NCI-H2227 (cell line): ENCODE data around the gene DNAH10.
"Not testable (repeated sequence)": the region's sequence is repeated elsewhere in the genome, so short reads cannot be mapped to it uniquely, and the experiment has no call there.

ENCODE experiments used
- DNase-seq: peaks from one replicate; lab custom pipeline; 2025; ENCODE audit not compliant: unreplicated experiment; lab: John Stamatoyannopoulos, UW

DNAH10 gene

GRCh38 chr12:123905319-123905925, 143.3 kb downstream of the DNAH10 start:
- DNase-seq, result no peak

GRCh38 chr12:123906711-123907420, 144.8 kb downstream of the DNAH10 start:
- no peak for DNase-seq

- DNase-seq, result no peak
These were observed 145.8 kb downstream of the DNAH10 start for GRCh38 chr12:123907726-123908476.

GRCh38 chr12:123908884-123909725, 147.0 kb downstream of the DNAH10 start:
- DNase-seq, result no peak

GRCh38 chr12:123910057-123910456, 148.0 kb downstream of the DNAH10 start:
- no peak for DNase-seq

GRCh38 chr12:123910761-123911193, 148.7 kb downstream of the DNAH10 start:
- no peak for DNase-seq

- not testable (repeated sequence) for DNase-seq
These were observed 149.7 kb downstream of the DNAH10 start for GRCh38 chr12:123911672-123912409.

GRCh38 chr12:123912415-123913380, 150.6 kb downstream of the DNAH10 start:
- DNase-seq, result peak; percentile 6

- DNase-seq, result no peak
These were observed 152.7 kb downstream of the DNAH10 start for GRCh38 chr12:123914726-123915333.

GRCh38 chr12:123916729-123917128, 154.6 kb downstream of the DNAH10 start:
- no peak for DNase-seq

- no peak for DNase-seq
These were observed 155.3 kb downstream of the DNAH10 start for GRCh38 chr12:123917337-123917850.

- DNase-seq, result no peak
These were observed 157.9 kb downstream of the DNAH10 start for GRCh38 chr12:123919980-123920360.

- no peak for DNase-seq
These were observed 160.9 kb downstream of the DNAH10 start for GRCh38 chr12:123923038-123923437.

GRCh38 chr12:123923927-123924326, 161.8 kb downstream of the DNAH10 start:
- no peak for DNase-seq

- no peak for DNase-seq
These were observed 162.4 kb downstream of the DNAH10 start for GRCh38 chr12:123924539-123924938.

- no peak for DNase-seq
These were observed 166.3 kb downstream of the DNAH10 start for GRCh38 chr12:123928274-123928865.

GRCh38 chr12:123928897-123929296, 166.8 kb downstream of the DNAH10 start:
- DNase-seq, result no peak

- DNase-seq, result no peak
These were observed 168.0 kb downstream of the DNAH10 start for GRCh38 chr12:123929946-123930583.
